Measurements from ENCODE around the gene FOXE1. TPM values are rescaled to one million over a fixed set of nuclear protein-coding genes. Genes with fewer than 3 reads are reported as not detected.
A peak's percentile ranks its signal among the peaks of the same experiment; 100 is the strongest.

FOXE1 gene
- total RNA-seq, 2 donors from 2014 or later: 0.97 to 5.5 TPM

- no peaks in the 10 kb centered on the region for H3K4me1 ChIP-seq (replicated peaks)
These were observed 42.2 kb downstream of the FOXE1 start for GRCh38 chr9:97895211-97895610.

DNA sequence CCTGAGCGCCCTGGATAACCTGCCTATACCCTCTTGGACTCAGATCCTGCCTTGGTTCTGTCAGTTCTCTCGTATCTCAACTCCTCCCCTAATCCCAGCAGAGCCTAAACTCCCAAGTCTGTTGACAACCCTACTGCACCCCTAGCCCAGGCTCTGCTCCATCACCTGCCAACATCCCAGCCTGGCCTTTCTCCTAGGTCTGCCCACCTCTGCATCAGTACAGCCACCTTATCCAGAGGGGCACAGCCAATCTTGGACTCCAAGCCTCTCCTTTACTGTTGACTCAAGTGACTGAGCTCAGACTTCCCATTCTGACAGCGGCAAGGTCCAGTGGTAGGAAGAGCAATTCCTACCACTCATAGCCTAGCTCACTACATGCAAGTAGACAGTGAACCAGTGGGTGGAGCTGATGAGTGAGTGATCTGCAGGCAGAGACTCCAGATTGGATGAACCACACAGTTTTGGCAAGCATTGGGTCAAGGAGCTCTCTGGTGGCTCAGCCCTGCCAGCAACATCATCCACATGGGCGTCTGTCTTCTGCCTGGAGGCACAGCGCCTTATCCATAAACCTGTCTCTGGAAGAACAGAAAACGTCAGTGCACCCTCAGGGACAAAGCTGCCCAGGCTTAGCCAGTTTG is 42.8 kb downstream of the FOXE1 start:
- no peaks in the 10 kb centered on the region for H3K4me1 ChIP-seq (replicated peaks)
- 61% methylated on average over 6 of the region's 6 CpGs for WGBS
- no peaks in the 10 kb centered on the region for H3K9me3 ChIP-seq
- no peak overlapping the region for H3K27ac ChIP-seq
- intact Hi-C loops (cut with DNase I): no loop called here
- TF ChIP-seq POLR2A (IDR thresholded peaks at IDR 0.05) (no peak), CTCF (IDR thresholded peaks at IDR 0.05) (no peak), POLR2AphosphoS5 (IDR thresholded peaks at IDR 0.05) (no peak)
- DNase-seq (ENCODE audit: low spot score): no peak
- no peak overlapping the region for H3K4me3 ChIP-seq
- H3K36me3 ChIP-seq: no peaks in the 10 kb centered on the region
- H3K27me3 ChIP-seq (replicated peaks; ENCODE audit: insufficient read depth): no peaks in the 10 kb centered on the region

More at GRCh38 chr9:97895211-97895610, 42.2 kb downstream of the FOXE1 start:
- no peaks in the 10 kb centered on the region for H3K9me3 ChIP-seq
- no peak overlapping the region for H3K27ac ChIP-seq
- TF ChIP-seq POLR2AphosphoS5 (IDR thresholded peaks at IDR 0.05): no peak
- TF ChIP-seq POLR2A (IDR thresholded peaks at IDR 0.05): no peak
- TF ChIP-seq CTCF (IDR thresholded peaks at IDR 0.05): no peak
- intact Hi-C loops (cut with DNase I): no loop called here
- 94% methylated on average over 1 of the region's 1 CpG for WGBS
- H3K36me3 ChIP-seq: no peaks in the 10 kb centered on the region
- no peak overlapping the region for H3K4me3 ChIP-seq
- DNase-seq (ENCODE audit: low spot score): no peak
- H3K27me3 ChIP-seq (replicated peaks; ENCODE audit: insufficient read depth): no peaks in the 10 kb centered on the region

DNA sequence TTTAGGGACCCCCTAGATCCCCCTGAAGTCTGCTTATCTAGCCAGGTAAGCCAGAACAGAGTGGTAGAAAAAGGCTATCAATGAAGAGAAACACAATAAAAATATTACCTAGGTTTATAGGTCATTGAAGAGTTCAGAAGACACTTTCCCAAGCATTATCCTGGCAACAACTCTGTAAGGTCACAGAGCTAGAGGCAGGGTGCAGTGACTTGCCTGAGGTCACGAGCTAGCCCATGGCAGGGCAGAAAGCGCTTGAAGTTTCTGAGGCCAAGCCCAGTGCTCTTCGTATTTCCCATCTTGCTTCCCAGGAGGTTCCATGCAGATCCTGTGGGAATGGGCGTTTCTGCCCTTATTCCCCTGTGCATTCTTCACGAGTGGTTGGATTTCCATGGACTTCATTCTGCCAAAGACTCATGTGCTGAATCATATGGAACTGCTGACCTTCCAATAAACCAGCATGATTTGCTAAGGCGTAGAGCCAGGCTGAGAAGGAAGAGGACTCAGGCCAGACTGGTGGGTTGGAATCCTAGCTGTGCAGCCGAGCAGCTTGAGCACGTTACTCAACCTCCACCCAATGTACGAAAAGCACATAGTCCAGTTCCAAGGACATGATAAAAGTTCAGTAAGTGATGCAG is 47.2 kb downstream of the FOXE1 start:
- Histone ChIP-seq H3K27ac (no peak overlapping the region), H3K27me3 (replicated peaks; ENCODE audit: insufficient read depth) (no peaks in the 10 kb centered on the region), H3K4me1 (replicated peaks) (no peaks in the 10 kb centered on the region), H3K9me3 (no peaks in the 10 kb centered on the region), H3K4me3 (no peak overlapping the region), H3K36me3 (no peaks in the 10 kb centered on the region)
- 85% methylated on average over 9 of the region's 9 CpGs for WGBS
- intact Hi-C loops (cut with DNase I): loop anchor here (2.0 kb wide), 1 partner anchor 193 kb away; no protein-coding TSS in a partner anchor
- no peak for DNase-seq (ENCODE audit: low spot score)
- no peak for TF ChIP-seq POLR2AphosphoS5 (IDR thresholded peaks at IDR 0.05)
- no peak for TF ChIP-seq POLR2A (IDR thresholded peaks at IDR 0.05)
- TF ChIP-seq CTCF (IDR thresholded peaks at IDR 0.05): no peak

DNA sequence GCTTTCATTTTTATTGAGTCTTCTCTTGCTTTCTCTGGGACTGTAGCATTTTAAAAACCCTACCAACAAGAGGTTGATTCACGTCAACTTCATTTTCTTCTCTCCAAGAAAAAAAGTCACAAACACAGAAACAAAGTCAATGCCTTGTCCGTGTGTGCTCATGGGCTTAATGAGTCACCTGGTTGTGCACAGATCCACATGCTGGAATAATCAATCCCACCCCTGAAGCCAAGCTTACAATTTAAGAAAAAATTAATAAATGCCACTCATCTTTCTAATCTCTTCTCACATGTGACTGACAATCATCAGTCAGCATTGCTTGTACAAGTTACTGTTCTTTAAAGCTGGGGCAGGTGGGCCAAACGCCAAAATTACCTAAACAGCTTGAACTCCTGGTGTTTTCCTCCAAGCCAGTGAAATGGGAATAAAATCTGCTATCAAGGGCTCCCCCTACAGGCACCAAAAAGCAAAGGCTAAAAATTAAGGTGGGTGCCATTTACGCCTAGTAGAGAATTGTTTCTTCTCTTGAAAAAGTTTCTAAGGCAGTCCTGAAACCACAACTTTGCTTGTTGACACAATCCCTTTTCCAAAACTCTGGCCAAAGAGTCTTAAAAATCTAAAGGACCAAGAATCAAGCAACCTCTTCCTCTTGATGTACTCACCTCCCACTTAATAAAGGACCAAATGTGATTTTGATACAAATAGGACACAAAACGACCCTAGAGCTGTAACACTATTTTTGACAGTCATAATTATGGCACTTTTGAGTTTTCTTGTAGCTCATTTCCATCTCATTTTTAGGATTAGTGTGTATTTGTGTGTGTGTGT is 47.9 kb downstream of the FOXE1 start:
- Histone ChIP-seq H3K4me1 (replicated peaks) (no peaks in the 10 kb centered on the region), H3K36me3 (no peaks in the 10 kb centered on the region), H3K4me3 (no peak overlapping the region), H3K9me3 (no peaks in the 10 kb centered on the region), H3K27ac (no peak overlapping the region), H3K27me3 (replicated peaks; ENCODE audit: insufficient read depth) (no peaks in the 10 kb centered on the region)
- no peak for DNase-seq (ENCODE audit: low spot score)
- 51% methylated on average over 5 of the region's 5 CpGs for whole genome bisulfite sequencing
- TF ChIP-seq CTCF (IDR thresholded peaks at IDR 0.05) (peak; percentile 22 to 67 (median 51)), POLR2A (IDR thresholded peaks at IDR 0.05) (no peak), POLR2AphosphoS5 (IDR thresholded peaks at IDR 0.05) (no peak)
- intact Hi-C loops (cut with DNase I): loop anchor here (2.0 kb wide), 1 partner anchor 194 kb away; no protein-coding TSS in a partner anchor
